ENCODE results near the gene KRT4. TPM values are rescaled to one million over a fixed set of nuclear protein-coding genes. Genes with fewer than 3 reads are reported as not detected.

Gene KRT4
- total RNA-seq (2021; fragmentation: NEBNext Ultra II Directional; extraction: Animal tissue kit (Norgen Biotek cat#: 25700)): under 1 TPM in 4 of 6 experiments, not detected in 2; 0.18 to 0.31 (median 0.30) TPM
- long read RNA-seq: 0 reads

- no peaks in the 10 kb centered on the region for H3K36me3 Mint-ChIP-seq (ENCODE audit: low read depth)
- H3K4me3 Mint-ChIP-seq: no peak within 1 kb of the TSS
- peak; percentile 43 for DNase-seq
- peaks cover 9% of the 10 kb centered on the region for H3K4me1 Mint-ChIP-seq (ENCODE audit: low read depth)
- H3K9me3 Mint-ChIP-seq: no peaks in the 10 kb centered on the region
- H3K27ac Mint-ChIP-seq: no peak within 1 kb of the TSS
- TF ChIP-seq CTCF (IDR thresholded peaks at IDR 0.05): no peak
- H3K27me3 Mint-ChIP-seq (ENCODE audit: insufficient read depth): peaks cover 45% of the 10 kb centered on the region
Observed at GRCh38 chr12:52813885-52814709, at the start of gene KRT4. Gene KRT4, minus strand, starts transcription at chr12:52814116. Its CDS starts 58 bp downstream, at chr12:52814058.

DNA sequence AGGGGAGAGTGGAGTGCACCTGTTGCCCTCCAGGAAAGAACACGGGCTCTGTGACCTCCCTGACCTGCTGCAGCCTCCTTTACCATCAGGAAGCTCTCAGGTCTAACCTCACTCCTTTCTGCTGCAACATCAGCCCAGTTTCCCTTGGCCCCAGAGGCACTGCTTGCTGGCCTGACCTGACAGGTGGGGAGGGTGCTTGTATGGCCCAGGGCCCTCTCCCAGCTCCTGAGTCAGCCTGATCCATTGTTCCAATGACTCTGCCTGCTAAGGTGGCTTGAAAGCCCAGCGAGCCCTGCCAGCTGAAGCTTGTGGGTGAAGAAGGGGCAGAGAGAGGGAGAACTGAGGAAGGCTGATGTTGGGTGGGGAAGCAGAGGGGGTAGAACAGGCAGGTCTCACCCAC, 48.1 kb upstream of the KRT4 start:
- no peak for TF ChIP-seq CTCF (IDR thresholded peaks at IDR 0.05)
- Mint-ChIP-seq H3K4me3 (no peak overlapping the region), H3K36me3 (ENCODE audit: low read depth) (no peaks in the 10 kb centered on the region), H3K4me1 (ENCODE audit: low read depth) (peaks cover 13% of the 10 kb centered on the region), H3K9me3 (no peaks in the 10 kb centered on the region), H3K27me3 (ENCODE audit: insufficient read depth) (peaks cover 5% of the 10 kb centered on the region), H3K27ac (no peak overlapping the region)
- no peak for DNase-seq

- peaks cover 7% of the 10 kb centered on the region for H3K27me3 Mint-ChIP-seq (ENCODE audit: insufficient read depth)
- H3K27ac Mint-ChIP-seq: no peak overlapping the region
- H3K9me3 Mint-ChIP-seq: no peaks in the 10 kb centered on the region
- peaks cover 13% of the 10 kb centered on the region for H3K4me1 Mint-ChIP-seq (ENCODE audit: low read depth)
- no peak for DNase-seq
- no peak for TF ChIP-seq CTCF (IDR thresholded peaks at IDR 0.05)
- no peaks in the 10 kb centered on the region for H3K36me3 Mint-ChIP-seq (ENCODE audit: low read depth)
- H3K4me3 Mint-ChIP-seq: no peak overlapping the region
Observed at GRCh38 chr12:52861511-52861910, 47.6 kb upstream of the KRT4 start.

GRCh38 chr12:52860102-52860823, 46.3 kb upstream of the KRT4 start:
- peak; percentile 88 for DNase-seq
- Mint-ChIP-seq H3K4me3 (no peak overlapping the region), H3K36me3 (ENCODE audit: low read depth) (no peaks in the 10 kb centered on the region), H3K9me3 (no peaks in the 10 kb centered on the region), H3K27me3 (ENCODE audit: insufficient read depth) (peaks cover 7% of the 10 kb centered on the region), H3K4me1 (ENCODE audit: low read depth) (peaks cover 13% of the 10 kb centered on the region), H3K27ac (peak overlapping the region; percentile 81)
- TF ChIP-seq CTCF (IDR thresholded peaks at IDR 0.05): no peak

GRCh38 chr12:52857500-52857899, 43.6 kb upstream of the KRT4 start:
- DNase-seq: no peak
- Mint-ChIP-seq H3K36me3 (ENCODE audit: low read depth) (no peaks in the 10 kb centered on the region), H3K27ac (no peak overlapping the region), H3K4me1 (ENCODE audit: low read depth) (peaks cover 13% of the 10 kb centered on the region), H3K4me3 (no peak overlapping the region), H3K9me3 (no peaks in the 10 kb centered on the region), H3K27me3 (ENCODE audit: insufficient read depth) (peaks cover 25% of the 10 kb centered on the region)
- no peak for TF ChIP-seq CTCF (IDR thresholded peaks at IDR 0.05)

Data from HFFc6 (cell line).